22Rv1 (cell line): Measurements from ENCODE around the gene PRSS21.

Experiments
- H3K27ac ChIP-seq: fragments of 450-650 bp; 2 replicates; pipeline ENCODE4 v1.5.1; 2017
- ZFX ChIP-seq: fragments of 450-650 bp; IDR thresholded peaks from 2 replicates; pipeline ENCODE4 v1.6.1; 2017; ENCODE audit warnings: antibody characterized with exemption, borderline replicate concordance
- TF ChIP-seq, protein P1 (sequence below): fragments of 450-650 bp; IDR thresholded peaks from 2 replicates; pipeline ENCODE4 v1.5.1; 2017; ENCODE audit warnings: mild to moderate bottlenecking

PRSS21 gene, protein sequence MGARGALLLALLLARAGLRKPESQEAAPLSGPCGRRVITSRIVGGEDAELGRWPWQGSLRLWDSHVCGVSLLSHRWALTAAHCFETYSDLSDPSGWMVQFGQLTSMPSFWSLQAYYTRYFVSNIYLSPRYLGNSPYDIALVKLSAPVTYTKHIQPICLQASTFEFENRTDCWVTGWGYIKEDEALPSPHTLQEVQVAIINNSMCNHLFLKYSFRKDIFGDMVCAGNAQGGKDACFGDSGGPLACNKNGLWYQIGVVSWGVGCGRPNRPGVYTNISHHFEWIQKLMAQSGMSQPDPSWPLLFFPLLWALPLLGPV

DNA sequence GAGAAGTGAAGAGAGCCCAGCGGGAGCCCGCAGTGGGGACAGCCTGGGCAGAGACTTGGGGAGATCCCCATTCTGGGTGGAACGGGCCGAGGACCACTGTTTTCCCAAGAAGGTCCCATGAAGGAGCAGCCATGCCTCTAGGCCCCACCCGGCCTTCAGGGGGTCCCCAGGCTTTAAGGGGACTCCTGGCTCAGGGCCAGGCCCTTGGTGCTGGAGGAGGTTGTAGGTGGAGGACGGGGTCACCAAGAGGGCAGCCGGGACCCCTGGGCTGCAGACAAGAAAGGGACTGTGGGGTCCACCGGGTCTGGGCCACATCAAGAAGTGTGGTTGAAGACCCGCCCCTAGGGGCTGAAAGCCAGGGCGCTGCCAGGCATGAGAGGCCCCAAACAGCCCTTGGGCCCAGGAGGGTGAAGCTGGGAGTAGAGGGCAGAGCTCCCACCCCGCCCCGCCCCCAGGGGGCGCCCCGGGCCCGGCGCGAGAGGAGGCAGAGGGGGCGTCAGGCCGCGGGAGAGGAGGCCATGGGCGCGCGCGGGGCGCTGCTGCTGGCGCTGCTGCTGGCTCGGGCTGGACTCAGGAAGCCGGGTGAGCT lies at the start of gene PRSS21:
Gene PRSS21, plus strand, starts transcription at position 487 of the 589 bp plus-strand sequence. Its CDS starts 32 bp downstream, at position 519.
- peak within 1 kb of the TSS; percentile 22 for H3K27ac ChIP-seq
- no peak for TF ChIP-seq ZFX
- TF ChIP-seq, protein P1, sequence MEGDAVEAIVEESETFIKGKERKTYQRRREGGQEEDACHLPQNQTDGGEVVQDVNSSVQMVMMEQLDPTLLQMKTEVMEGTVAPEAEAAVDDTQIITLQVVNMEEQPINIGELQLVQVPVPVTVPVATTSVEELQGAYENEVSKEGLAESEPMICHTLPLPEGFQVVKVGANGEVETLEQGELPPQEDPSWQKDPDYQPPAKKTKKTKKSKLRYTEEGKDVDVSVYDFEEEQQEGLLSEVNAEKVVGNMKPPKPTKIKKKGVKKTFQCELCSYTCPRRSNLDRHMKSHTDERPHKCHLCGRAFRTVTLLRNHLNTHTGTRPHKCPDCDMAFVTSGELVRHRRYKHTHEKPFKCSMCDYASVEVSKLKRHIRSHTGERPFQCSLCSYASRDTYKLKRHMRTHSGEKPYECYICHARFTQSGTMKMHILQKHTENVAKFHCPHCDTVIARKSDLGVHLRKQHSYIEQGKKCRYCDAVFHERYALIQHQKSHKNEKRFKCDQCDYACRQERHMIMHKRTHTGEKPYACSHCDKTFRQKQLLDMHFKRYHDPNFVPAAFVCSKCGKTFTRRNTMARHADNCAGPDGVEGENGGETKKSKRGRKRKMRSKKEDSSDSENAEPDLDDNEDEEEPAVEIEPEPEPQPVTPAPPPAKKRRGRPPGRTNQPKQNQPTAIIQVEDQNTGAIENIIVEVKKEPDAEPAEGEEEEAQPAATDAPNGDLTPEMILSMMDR: peak; percentile 73

DNA sequence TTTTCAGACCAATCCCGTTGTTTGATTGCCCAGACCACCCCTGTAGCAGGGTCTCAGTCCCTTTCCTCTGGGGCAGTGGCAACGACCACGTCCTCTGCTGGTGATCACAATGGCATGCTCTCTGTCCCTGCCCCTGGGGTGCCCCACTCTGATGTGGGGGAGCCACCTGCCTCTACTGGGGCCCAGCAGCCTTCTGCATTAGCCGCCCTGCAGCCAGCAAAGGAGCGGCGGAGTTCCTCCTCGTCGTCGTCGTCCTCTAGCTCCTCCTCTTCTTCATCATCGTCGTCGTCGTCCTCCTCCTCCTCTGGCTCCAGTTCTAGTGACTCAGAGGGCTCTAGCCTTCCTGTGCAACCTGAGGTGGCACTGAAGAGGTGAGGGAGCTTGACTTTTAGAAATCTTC lies 49.1 kb upstream of the PRSS21 start:
- H3K27ac ChIP-seq: no peak overlapping the region
- no peak for TF ChIP-seq ZFX
- TF ChIP-seq, protein P1: no peak

DNA sequence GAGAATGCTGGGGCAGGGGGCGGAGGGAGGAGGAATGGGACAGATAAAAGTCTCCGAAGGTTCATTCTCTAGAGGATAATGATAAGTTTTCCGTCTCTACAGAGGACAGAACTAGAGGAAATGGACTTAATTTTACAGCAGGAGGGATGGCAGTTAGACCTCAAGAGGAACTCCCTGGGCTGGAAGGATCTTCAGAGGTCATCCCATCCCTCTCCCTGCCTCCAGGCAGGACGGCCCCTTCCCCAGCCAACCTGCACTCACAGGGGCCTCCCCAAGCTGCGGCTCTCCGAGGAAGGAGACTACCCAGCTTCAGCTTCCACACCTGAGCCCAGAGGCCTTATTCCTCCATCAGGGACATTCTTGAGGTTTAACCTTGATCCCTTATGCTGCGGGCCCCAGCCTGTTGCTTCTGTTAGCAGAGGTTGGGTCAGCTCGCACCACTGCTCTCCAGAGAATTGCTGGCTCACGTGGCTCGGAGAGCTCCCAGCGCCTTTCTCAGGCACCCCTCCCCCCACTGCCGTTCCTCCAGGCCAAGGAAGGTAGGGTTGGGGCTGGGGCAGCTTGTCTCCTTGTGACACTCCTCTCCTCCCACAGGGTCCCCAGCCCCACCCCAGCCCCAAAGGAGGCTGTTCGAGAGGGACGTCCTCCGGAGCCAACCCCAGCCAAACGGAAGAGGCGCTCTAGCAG lies 48.5 kb upstream of the PRSS21 start:
- H3K27ac ChIP-seq: peak overlapping the region; percentile 34; the same call in 1 of the 2 replicates
- no peak for TF ChIP-seq ZFX
- TF ChIP-seq, protein P1: no peak

DNA sequence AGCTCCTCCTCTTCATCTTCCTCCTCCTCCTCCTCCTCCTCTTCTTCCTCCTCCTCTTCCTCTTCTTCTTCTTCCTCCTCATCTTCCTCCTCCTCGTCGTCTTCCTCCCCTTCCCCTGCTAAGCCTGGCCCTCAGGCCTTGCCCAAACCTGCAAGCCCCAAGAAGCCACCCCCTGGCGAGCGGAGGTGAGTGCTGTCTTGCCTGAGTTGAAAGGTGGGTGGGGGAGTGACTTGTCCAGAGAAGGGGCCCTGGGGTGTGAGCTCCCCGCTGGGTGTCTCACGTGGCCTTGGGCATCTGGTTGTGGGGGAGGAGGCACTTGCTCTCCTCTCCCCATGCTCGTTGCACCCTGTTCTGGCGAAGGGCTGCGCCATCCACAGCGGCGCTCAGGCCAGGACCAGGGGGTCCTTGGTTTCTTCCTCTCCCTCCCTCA lies 47.9 kb upstream of the PRSS21 start:
- peak overlapping the region; percentile 34; the same call in 1 of the 2 replicates for H3K27ac ChIP-seq
- TF ChIP-seq ZFX: no peak
- TF ChIP-seq, protein P1: no peak

DNA sequence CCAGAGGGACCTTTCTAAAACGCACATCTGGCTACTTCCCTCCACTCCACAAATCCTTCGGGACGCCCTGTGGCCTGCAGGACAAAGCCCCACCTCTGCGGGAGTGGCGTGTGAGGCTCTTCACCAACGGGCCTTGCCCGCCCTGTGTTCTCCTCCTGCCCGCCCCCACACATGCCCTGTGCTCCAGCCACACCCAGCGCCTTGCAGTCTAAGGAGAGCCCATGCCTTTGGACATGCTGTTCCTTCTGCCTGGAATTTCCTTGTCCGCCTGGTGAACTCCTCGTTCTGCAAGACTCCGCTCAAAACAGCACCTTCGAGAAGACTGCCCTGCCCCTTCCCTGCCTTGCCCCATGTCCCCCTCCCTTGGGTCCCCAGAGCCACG lies 47.4 kb upstream of the PRSS21 start:
- H3K27ac ChIP-seq: peak overlapping the region; percentile 34
- no peak for TF ChIP-seq ZFX
- TF ChIP-seq, protein P1: no peak

DNA sequence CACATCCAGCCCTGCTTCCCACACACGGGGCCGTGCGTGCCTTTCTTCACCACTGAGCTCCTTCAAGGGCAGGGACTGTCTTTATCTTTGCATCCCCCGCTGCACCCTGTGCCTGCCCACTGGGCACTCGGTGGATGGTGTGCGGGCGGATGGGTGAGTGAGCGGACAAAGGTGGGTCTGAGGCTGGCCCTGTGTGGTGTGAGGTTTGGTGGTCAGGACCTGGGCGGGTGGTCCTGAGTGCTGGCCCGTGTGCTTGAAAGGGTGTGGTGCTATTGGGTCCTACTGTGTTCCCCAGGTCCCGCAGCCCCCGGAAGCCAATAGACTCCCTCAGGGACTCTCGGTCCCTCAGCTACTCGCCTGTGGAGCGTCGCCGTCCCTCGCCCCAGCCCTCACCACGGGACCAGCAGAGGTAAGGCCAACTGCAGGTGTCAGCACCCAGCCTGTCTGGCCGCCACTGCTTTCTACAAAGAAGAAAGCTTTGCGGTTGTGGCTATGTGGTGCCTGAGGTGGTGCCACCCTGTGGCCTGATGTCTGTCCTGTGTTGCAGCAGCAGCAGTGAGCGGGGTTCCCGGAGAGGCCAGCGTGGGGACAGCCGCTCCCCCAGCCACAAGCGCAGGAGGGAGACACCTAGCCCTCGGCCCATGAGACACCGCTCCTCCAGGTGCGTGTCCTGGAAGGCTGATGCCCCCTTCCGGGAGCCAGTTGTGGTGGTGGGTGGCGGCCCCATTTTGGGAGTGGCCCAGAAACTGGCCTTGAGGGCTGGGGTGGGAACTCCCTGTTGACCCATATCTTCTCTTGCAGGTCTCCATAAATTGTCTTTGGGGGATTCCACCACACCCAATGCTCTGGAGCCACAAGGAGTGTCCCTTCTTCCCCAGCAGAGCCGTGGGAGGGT lies 46.7 kb upstream of the PRSS21 start:
- no peak for TF ChIP-seq ZFX
- TF ChIP-seq, protein P1: peak; percentile 21; the same call in 1 of the 2 replicates
- peak overlapping the region; percentile 34 for H3K27ac ChIP-seq
